Measurements from ENCODE around the gene BRIP1. TPM values are rescaled to one million over a fixed set of nuclear protein-coding genes. Genes with fewer than 3 reads are reported as not detected.

The BRIP1 gene
- polyA plus RNA-seq, 1 of the 3 experiments (the other 2 are of a cell fraction), result 2.0 TPM

DNA sequence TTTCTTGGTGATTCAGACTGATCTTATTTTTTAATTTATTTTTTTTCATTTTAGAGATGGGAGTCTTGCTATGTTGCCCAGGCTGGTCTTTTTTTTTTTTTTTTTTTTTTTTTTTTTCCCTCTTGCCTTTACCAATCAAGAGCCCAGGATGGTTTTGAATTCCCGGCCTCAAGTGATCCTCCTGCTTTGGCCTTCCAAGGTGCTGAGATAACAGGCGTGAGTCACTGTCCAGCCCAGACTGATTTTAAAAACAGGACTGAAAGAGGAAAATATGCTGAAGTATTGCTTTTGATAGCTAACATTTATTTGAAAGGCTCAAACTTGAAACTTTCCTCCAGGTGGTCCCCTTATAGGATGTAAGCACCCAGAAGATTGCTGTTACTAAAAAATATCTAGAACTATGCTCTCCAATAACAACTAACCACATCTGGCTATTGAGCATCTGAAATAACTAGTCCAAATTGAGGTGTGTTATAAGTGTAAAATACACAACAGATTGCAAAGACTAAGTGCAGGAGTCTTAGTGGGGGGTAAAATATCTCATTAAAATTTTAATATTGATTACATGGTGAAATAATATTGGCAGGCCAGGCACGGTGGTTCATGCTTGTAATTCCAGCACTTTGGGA is 15.8 kb upstream of the BRIP1 start:
- Histone ChIP-seq H3K4me2 (no peak overlapping the region), H3K9me2 (no peaks in the 10 kb centered on the region), H4K20me1 (ENCODE audit: insufficient read depth) (no peaks in the 10 kb centered on the region), H2AFZ (ENCODE audit: low read depth) (no peak overlapping the region), H3K79me2 (ENCODE audit: insufficient read depth) (no peaks in the 10 kb centered on the region), H3K27me3 (ENCODE audit: insufficient read depth) (no peaks in the 10 kb centered on the region), H3K9ac (no peak overlapping the region), H3K9me3 (no peaks in the 10 kb centered on the region), H3F3A (replicated peaks; ENCODE audit: insufficient read depth) (peaks cover 8% of the 10 kb centered on the region), H3K36me3 (replicated peaks in 1 of 2; ENCODE audit: control insufficient read depth in 1 of 2, insufficient read depth in 2 of 2, low read length in 1 of 2) (peaks cover 33 to 76% of the 10 kb centered on the region in 2 experiments), H3K27ac (ENCODE audit: low read depth in 2 of 2, low read length in 1 of 2) (no peak overlapping the region), H3K4me3 (ENCODE audit: low read depth in 2 of 2, low read length in 1 of 2) (no peak overlapping the region), H3K4me1 (ENCODE audit: control insufficient read depth in 1 of 2, insufficient read depth in 2 of 2, low read depth in 1 of 2, low read length in 1 of 2) (no peaks in the 10 kb centered on the region)
- CTCF ChIA-PET, result interaction anchor here (1.4 to 2.1 kb wide), 2 partner anchors 187 to 230 kb away, joined by 6 to 8 read pairs; no protein-coding TSS in a partner anchor
- DNase-seq, result no peak
- POLR2A ChIA-PET, result no interaction called here
- WGBS (ENCODE audit: low lambda C conversion rate), result 95% methylated on average over 3 of the region's 3 CpGs
- no peak for TF ChIP-seq CHD2 (IDR thresholded peaks at IDR 0.05; ENCODE audit: low read length, partially characterized antibody)
- TF ChIP-seq RCOR1 (IDR thresholded peaks at IDR 0.05; ENCODE audit: low read length), result no peak

DNA sequence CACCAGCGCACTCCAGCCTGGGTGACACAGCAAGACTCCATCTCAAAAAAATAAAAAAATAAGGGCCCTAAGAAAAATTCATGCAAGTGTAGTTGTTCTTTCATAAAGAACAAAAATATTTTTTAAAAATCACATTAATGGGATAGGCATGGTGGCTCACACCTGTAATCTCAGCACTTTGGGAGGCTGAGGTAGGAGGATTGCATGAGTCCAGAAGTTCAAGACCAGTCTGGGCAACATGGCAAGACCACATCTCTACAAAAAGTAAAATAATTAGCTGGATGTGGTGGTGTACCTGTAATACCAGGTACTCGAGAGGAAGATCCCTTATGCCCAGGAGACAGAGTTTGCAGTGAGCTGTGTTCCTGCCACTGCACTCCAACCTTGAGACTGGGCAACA is 15.2 kb upstream of the BRIP1 start:
- Histone ChIP-seq H3K4me1 (ENCODE audit: control insufficient read depth in 1 of 2, insufficient read depth in 2 of 2, low read depth in 1 of 2, low read length in 1 of 2) (no peaks in the 10 kb centered on the region), H3K4me3 (ENCODE audit: low read depth in 2 of 2, low read length in 1 of 2) (no peak overlapping the region), H3K9me3 (no peaks in the 10 kb centered on the region), H4K20me1 (ENCODE audit: insufficient read depth) (no peaks in the 10 kb centered on the region), H3K9me2 (no peaks in the 10 kb centered on the region), H2AFZ (ENCODE audit: low read depth) (no peak overlapping the region), H3K36me3 (replicated peaks in 1 of 2; ENCODE audit: control insufficient read depth in 1 of 2, insufficient read depth in 2 of 2, low read length in 1 of 2) (peaks cover 37 to 76% of the 10 kb centered on the region in 2 experiments), H3K79me2 (ENCODE audit: insufficient read depth) (no peaks in the 10 kb centered on the region), H3K4me2 (no peak overlapping the region), H3K27ac (ENCODE audit: low read depth in 2 of 2, low read length in 1 of 2) (no peak overlapping the region), H3K9ac (no peak overlapping the region), H3F3A (replicated peaks; ENCODE audit: insufficient read depth) (peaks cover 8% of the 10 kb centered on the region), H3K27me3 (ENCODE audit: insufficient read depth) (no peaks in the 10 kb centered on the region)
- TF ChIP-seq EZH2phosphoT487 (IDR thresholded peaks at IDR 0.05; ENCODE audit: borderline replicate concordance, low read depth) (no peak), FOXM1 (IDR thresholded peaks at IDR 0.05; ENCODE audit: low read depth) (no peak), TAF1 (IDR thresholded peaks at IDR 0.05; ENCODE audit: borderline replicate concordance, low read depth, low read length) (no peak), RAD21 (IDR thresholded peaks at IDR 0.05; ENCODE audit: low read length) (no peak), ELF1 (IDR thresholded peaks at IDR 0.05) (no peak)
- TF ChIP-seq, protein P1, sequence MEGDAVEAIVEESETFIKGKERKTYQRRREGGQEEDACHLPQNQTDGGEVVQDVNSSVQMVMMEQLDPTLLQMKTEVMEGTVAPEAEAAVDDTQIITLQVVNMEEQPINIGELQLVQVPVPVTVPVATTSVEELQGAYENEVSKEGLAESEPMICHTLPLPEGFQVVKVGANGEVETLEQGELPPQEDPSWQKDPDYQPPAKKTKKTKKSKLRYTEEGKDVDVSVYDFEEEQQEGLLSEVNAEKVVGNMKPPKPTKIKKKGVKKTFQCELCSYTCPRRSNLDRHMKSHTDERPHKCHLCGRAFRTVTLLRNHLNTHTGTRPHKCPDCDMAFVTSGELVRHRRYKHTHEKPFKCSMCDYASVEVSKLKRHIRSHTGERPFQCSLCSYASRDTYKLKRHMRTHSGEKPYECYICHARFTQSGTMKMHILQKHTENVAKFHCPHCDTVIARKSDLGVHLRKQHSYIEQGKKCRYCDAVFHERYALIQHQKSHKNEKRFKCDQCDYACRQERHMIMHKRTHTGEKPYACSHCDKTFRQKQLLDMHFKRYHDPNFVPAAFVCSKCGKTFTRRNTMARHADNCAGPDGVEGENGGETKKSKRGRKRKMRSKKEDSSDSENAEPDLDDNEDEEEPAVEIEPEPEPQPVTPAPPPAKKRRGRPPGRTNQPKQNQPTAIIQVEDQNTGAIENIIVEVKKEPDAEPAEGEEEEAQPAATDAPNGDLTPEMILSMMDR (IDR thresholded peaks at IDR 0.05), result no peak
- TF ChIP-seq, protein P2, sequence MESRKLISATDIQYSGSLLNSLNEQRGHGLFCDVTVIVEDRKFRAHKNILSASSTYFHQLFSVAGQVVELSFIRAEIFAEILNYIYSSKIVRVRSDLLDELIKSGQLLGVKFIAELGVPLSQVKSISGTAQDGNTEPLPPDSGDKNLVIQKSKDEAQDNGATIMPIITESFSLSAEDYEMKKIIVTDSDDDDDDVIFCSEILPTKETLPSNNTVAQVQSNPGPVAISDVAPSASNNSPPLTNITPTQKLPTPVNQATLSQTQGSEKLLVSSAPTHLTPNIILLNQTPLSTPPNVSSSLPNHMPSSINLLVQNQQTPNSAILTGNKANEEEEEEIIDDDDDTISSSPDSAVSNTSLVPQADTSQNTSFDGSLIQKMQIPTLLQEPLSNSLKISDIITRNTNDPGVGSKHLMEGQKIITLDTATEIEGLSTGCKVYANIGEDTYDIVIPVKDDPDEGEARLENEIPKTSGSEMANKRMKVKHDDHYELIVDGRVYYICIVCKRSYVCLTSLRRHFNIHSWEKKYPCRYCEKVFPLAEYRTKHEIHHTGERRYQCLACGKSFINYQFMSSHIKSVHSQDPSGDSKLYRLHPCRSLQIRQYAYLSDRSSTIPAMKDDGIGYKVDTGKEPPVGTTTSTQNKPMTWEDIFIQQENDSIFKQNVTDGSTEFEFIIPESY (IDR thresholded peaks at IDR 0.05; ENCODE audit: borderline replicate concordance, low read depth), result no peak
- no peak for DNase-seq
- ChIA-PET POLR2A (no interaction called here), CTCF (interaction anchor here (1.4 to 2.1 kb wide), 2 partner anchors 187 to 231 kb away, joined by 6 to 8 read pairs; no protein-coding TSS in a partner anchor)
- WGBS (ENCODE audit: low lambda C conversion rate), result 65% methylated on average over 2 of the region's 2 CpGs

All from SK-N-SH (cell line).